Measurements from ENCODE around the gene AIF1L. TPM values are rescaled to one million over a fixed set of nuclear protein-coding genes. Genes with fewer than 3 reads are reported as not detected.

AIF1L gene
- total and polyA plus RNA-seq, 2 of the 13 experiments (the other 11 are each of a cell fraction or from before 2014, with no cell fraction given), result 12.4 to 36.5 TPM

DNA sequence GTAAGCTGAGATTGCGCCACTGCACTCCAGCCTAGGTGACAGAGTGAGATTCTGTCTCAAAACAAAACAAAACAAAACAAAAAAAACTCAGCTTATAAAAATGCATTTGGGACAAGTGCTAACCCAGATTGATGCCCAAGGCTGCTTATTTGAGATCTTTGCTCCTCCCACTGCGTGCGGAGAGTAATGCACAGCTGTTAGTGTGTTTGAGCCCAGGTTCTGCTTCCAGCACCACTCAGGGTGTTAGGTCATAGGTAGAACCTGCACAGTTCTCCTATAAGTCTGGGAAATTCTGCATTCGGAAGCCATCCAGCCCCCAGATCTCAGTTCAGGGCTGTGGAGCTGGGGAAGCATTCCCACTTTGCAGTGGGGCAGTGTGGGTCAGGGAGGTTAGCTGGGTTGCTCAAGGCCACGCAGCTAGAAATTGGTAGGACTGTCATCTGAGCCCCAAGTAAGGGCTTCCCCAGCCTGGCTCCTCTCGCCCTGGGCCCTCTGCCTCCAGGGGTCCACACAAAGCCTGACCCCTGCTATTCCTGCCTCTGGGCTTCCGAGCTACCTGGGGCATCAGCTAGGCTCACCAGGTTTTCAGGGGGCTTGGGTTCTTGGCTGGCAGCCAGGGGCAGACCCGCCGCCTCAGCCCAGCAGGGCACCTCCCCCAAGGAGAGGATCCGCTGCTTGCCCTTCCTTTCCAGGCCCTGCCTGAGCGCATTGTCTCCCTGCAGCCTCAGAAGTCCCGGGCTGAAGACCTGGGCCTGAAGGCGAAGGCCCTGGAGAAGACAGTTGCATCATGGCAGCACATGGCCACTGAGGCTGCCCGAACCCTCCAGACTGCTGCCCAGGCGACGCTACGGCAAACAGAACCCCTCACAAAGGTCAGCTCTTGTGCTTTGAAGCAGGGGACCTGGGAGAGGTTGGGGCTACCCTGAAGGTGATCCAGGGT is 17.6 kb upstream of the AIF1L start (continued):
- TF ChIP-seq U2AF2 (IDR thresholded peaks at IDR 0.05; ENCODE audit: low read depth, low read length), result no peak
- TF ChIP-seq NCOA2 (CRISPR knock-in tag; IDR thresholded peaks at IDR 0.05), result peak; percentile 22; the same call in 1 of the 2 replicates
- TF ChIP-seq ZKSCAN5 (CRISPR knock-in tag; IDR thresholded peaks at IDR 0.05), result no peak
- no peak for TF ChIP-seq NFYC (CRISPR knock-in tag; IDR thresholded peaks at IDR 0.05)
- 0 out of 2 replicates have a peak, but pooled peaks have one; percentile 37 for TF ChIP-seq REPIN1 (CRISPR knock-in tag; IDR thresholded peaks at IDR 0.05; ENCODE audit: borderline replicate concordance, low read depth)
- TF ChIP-seq TCF7L2 (IDR thresholded peaks at IDR 0.05; ENCODE audit: low read depth, low read length), result no peak
- TF ChIP-seq ZNF788 (CRISPR knock-in tag; IDR thresholded peaks at IDR 0.05; ENCODE audit: borderline replicate concordance), result 0 out of 2 replicates have a peak, but pooled peaks have one; percentile 34
- no peak for TF ChIP-seq ZNF224 (CRISPR knock-in tag; IDR thresholded peaks at IDR 0.05)
- no peak for TF ChIP-seq ATM (IDR thresholded peaks at IDR 0.05; ENCODE audit: borderline replicate concordance)
- TF ChIP-seq KAT2B (IDR thresholded peaks at IDR 0.05; ENCODE audit: borderline replicate concordance, low read depth, low read length), result no peak
- TF ChIP-seq HNRNPK (IDR thresholded peaks at IDR 0.05; ENCODE audit: low read depth, low read length, poor library complexity, severe bottlenecking), result no peak
- TF ChIP-seq NFE2L2 (IDR thresholded peaks at IDR 0.05; ENCODE audit: low read length), result no peak
- TF ChIP-seq, protein P1, sequence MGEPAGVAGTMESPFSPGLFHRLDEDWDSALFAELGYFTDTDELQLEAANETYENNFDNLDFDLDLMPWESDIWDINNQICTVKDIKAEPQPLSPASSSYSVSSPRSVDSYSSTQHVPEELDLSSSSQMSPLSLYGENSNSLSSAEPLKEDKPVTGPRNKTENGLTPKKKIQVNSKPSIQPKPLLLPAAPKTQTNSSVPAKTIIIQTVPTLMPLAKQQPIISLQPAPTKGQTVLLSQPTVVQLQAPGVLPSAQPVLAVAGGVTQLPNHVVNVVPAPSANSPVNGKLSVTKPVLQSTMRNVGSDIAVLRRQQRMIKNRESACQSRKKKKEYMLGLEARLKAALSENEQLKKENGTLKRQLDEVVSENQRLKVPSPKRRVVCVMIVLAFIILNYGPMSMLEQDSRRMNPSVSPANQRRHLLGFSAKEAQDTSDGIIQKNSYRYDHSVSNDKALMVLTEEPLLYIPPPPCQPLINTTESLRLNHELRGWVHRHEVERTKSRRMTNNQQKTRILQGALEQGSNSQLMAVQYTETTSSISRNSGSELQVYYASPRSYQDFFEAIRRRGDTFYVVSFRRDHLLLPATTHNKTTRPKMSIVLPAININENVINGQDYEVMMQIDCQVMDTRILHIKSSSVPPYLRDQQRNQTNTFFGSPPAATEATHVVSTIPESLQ (CRISPR knock-in tag; conservative IDR thresholded peaks at IDR 0.05), result no peak
- peak; percentile 44; the same call in 1 of the 2 replicates for TF ChIP-seq UBTF (CRISPR knock-in tag; IDR thresholded peaks at IDR 0.05)
- TF ChIP-seq RNF219 (CRISPR knock-in tag; IDR thresholded peaks at IDR 0.05), result no peak
- TF ChIP-seq ZNF33B (CRISPR knock-in tag; IDR thresholded peaks at IDR 0.05), result no peak
- TF ChIP-seq, protein P2, sequence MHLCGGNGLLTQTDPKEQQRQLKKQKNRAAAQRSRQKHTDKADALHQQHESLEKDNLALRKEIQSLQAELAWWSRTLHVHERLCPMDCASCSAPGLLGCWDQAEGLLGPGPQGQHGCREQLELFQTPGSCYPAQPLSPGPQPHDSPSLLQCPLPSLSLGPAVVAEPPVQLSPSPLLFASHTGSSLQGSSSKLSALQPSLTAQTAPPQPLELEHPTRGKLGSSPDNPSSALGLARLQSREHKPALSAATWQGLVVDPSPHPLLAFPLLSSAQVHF (CRISPR knock-in tag; IDR thresholded peaks at IDR 0.05), result no peak
- peak; percentile 45; the same call in 1 of the 2 replicates for TF ChIP-seq TFDP1 (CRISPR knock-in tag; IDR thresholded peaks at IDR 0.05; ENCODE audit: borderline replicate concordance)
- no peak for TF ChIP-seq NFIB (CRISPR knock-in tag; IDR thresholded peaks at IDR 0.05; ENCODE audit: borderline replicate concordance)
- TF ChIP-seq JUNB (CRISPR knock-in tag; IDR thresholded peaks at IDR 0.05; ENCODE audit: borderline replicate concordance), result no peak
